A549 (cell line): ENCODE measurements around the gene NUAK2. TPM values are rescaled to one million over a fixed set of nuclear protein-coding genes. Genes with fewer than 3 reads are reported as not detected.

Experiments used
- ATAC-seq, 2 experiments: fragments of 200-7000 bp in 1 of 2; fragments of >200 bp in 1 of 2; cut with Nextera tagmentation in 1 of 2; cut with Tn5 transposase in 1 of 2; 3 replicates each; pipeline versions ENCODE4 v1.8.0 to v1.9.1; 2018 to 2020; ENCODE audit warnings: mild to moderate bottlenecking in 1 of 2, moderate library complexity in 1 of 2
- CTCF ChIA-PET: fragments of 300-600 bp; sonication (Branson Sonifier 250); formaldehyde crosslinking; extraction: SDS; loops from one replicate; lab custom pipeline; 2021; ENCODE audit warnings: antibody characterized with exemption, inconsistent platforms; lab: Yijun Ruan, JAX
- POLR2A ChIA-PET: fragments of 350-600 bp; formaldehyde crosslinking; extraction: SDS; loops from one replicate; lab custom pipeline; 2021; ENCODE audit warnings: antibody characterized with exemption, inconsistent platforms; lab: Yijun Ruan, JAX
- DNase-seq, 2 experiments: peaks; one replicate each; pipeline versions ENCODE4 v3.0.0 to v3.0.0-alpha.2; 2011 to 2016; ENCODE audit warnings: low read depth in 1 of 2, low spot score in 1 of 2
- FAIRE-seq: peaks from 2 replicates; lab custom pipeline; 2011; peaks lifted over from hg19 to GRCh38; lab: Jason Lieb, UNC
- H3K27ac ChIP-seq, 2 experiments: fragments of >200 bp; sonication (Bioruptor Twin); formaldehyde crosslinking; 3 replicates each; pipeline ENCODE4 v1.5.1; 2016 to 2017
- H3K4me1 ChIP-seq: fragments of >200 bp; sonication (Bioruptor Twin); formaldehyde crosslinking; 3 replicates; pipeline ENCODE4 v1.6.1; 2016
- H3K4me2 ChIP-seq: fragments of >200 bp; sonication (Bioruptor Twin); formaldehyde crosslinking; 3 replicates; pipeline ENCODE4 v1.6.1; 2016
- H3K4me3 ChIP-seq: fragments of >200 bp; sonication (Bioruptor Twin); formaldehyde crosslinking; 3 replicates; pipeline ENCODE4 v1.5.1; 2016
- H3K9me3 ChIP-seq: fragments of >200 bp; sonication (Bioruptor Twin); formaldehyde crosslinking; 3 replicates; pipeline ENCODE4 v1.6.1; 2016
- BCL3 ChIP-seq: fragments of >200 bp; sonication (Bioruptor Twin); formaldehyde crosslinking; IDR thresholded peaks from 3 replicates; pipeline ENCODE4 v1.6.1; 2016
- BHLHE40 ChIP-seq: IDR thresholded peaks from 2 replicates; pipeline ENCODE4 v1.6.1; 2012; ENCODE audit warnings: low read depth, low read length, inconsistent platforms
- CEBPB ChIP-seq, 2 experiments: fragments of >200 bp in 1 of 2; sonication (Bioruptor Twin) in 1 of 2; formaldehyde crosslinking in 1 of 2; IDR thresholded peaks; 2 replicates each; pipeline ENCODE4 v1.6.1; 2012 to 2016
- CHD2 ChIP-seq: fragments of 150-350 bp; IDR thresholded peaks from 2 replicates; pipeline ENCODE4 v1.6.1; 2014; ENCODE audit warnings: low read length; ENCODE audit not compliant: partially characterized antibody
- CHD4 ChIP-seq: fragments of 200-600 bp; sonication (generic); IDR thresholded peaks from 2 replicates; pipeline ENCODE4 v1.6.1; 2016; ENCODE audit warnings: antibody characterized with exemption, mild to moderate bottlenecking, borderline replicate concordance
- E2F6 ChIP-seq: IDR thresholded peaks from 2 replicates; pipeline ENCODE4 v1.6.1; 2012; ENCODE audit warnings: low read depth, borderline replicate concordance
- ELK1 ChIP-seq: fragments of 150-350 bp; IDR thresholded peaks from 2 replicates; pipeline ENCODE4 v1.6.1; 2014; ENCODE audit warnings: low read depth, mild to moderate bottlenecking, low read length
- FOSL2 ChIP-seq, 2 experiments: fragments of 450-650 bp in 1 of 2; fragments of >200 bp in 1 of 2; sonication (Bioruptor Twin) in 1 of 2; formaldehyde crosslinking; IDR thresholded peaks; 2 replicates each; pipeline versions ENCODE4 v1.5.0 to v1.6.1; 2016 to 2020; ENCODE audit warnings: mild to moderate bottlenecking in 1 of 2, moderate library complexity in 1 of 2
- HDAC2 ChIP-seq: fragments of 200-600 bp; sonication (generic); IDR thresholded peaks from 2 replicates; pipeline ENCODE4 v1.6.1; 2016
- HOXA7 ChIP-seq: fragments of 250-450 bp; sonication (Bioruptor Pico); IDR thresholded peaks from 2 replicates; pipeline ENCODE4 v1.5.0; 2020; ENCODE audit warnings: mild to moderate bottlenecking, moderate library complexity
- HOXB13 ChIP-seq: fragments of 250-450 bp; sonication (Bioruptor Pico); IDR thresholded peaks from 2 replicates; pipeline ENCODE4 v1.5.0; 2020; ENCODE audit warnings: low read depth, mild to moderate bottlenecking, moderate library complexity
- HOXB5 ChIP-seq: fragments of 250-450 bp; sonication (Bioruptor Pico); IDR thresholded peaks from 2 replicates; pipeline ENCODE4 v1.5.0; 2020; ENCODE audit warnings: mild to moderate bottlenecking, moderate library complexity
- MAFK ChIP-seq: fragments of 450-650 bp; IDR thresholded peaks from 2 replicates; pipeline ENCODE4 v1.6.1; 2014; ENCODE audit not compliant: partially characterized antibody
- MYC ChIP-seq: IDR thresholded peaks from 2 replicates; pipeline ENCODE4 v1.6.1; 2012; ENCODE audit warnings: mild to moderate bottlenecking, inconsistent platforms, low read length, improper control_type of control experiment, borderline replicate concordance
- NFE2L2 ChIP-seq: fragments of 150-350 bp; conservative IDR thresholded peaks from 2 replicates; pipeline ENCODE4 v1.6.1; 2014; ENCODE audit warnings: low read length
- NPAS2 ChIP-seq: fragments of 250-450 bp; sonication (Bioruptor Pico); IDR thresholded peaks from 2 replicates; pipeline ENCODE4 v1.8.0; 2022; ENCODE audit warnings: mild to moderate bottlenecking, moderate library complexity, borderline replicate concordance
- PBX3 ChIP-seq: IDR thresholded peaks from 2 replicates; pipeline ENCODE4 v1.6.1; 2012
- POLR2AphosphoS2 ChIP-seq: conservative IDR thresholded peaks from 2 replicates; pipeline ENCODE4 v1.6.1; 2012; ENCODE audit warnings: low read length, improper control_type of control experiment, inconsistent platforms
- RFX5 ChIP-seq: fragments of 450-650 bp; IDR thresholded peaks from 2 replicates; pipeline ENCODE4 v1.7.1; 2014; ENCODE audit warnings: antibody characterized with exemption, mild to moderate bottlenecking, moderate library complexity
- RNF2 ChIP-seq: fragments of 200-600 bp; sonication (generic); IDR thresholded peaks from 2 replicates; pipeline ENCODE4 v1.6.1; 2016; ENCODE audit warnings: low read depth, mild to moderate bottlenecking, antibody characterized with exemption, moderate library complexity, borderline replicate concordance
- SREBF2 ChIP-seq: fragments of 450-650 bp; IDR thresholded peaks from 2 replicates; pipeline ENCODE4 v1.6.1; 2014; ENCODE audit warnings: mild to moderate bottlenecking, moderate library complexity
- TP53 ChIP-seq: fragments of 250-450 bp; sonication (Bioruptor Pico); IDR thresholded peaks from 2 replicates; pipeline ENCODE4 v1.5.0; 2021; ENCODE audit warnings: mild to moderate bottlenecking, moderate library complexity
- ZC3H11A ChIP-seq: fragments of 450-650 bp; IDR thresholded peaks from 2 replicates; pipeline ENCODE4 v1.6.1; 2014; ENCODE audit warnings: antibody characterized with exemption, mild to moderate bottlenecking
- WGBS: methylation state at CpG from one replicate; pipeline ENCODE4 v1.1.6; 2017; ENCODE audit errors: missing lambda C conversion rate; 5-methylcytosine and 5-hydroxymethylcytosine counted together
- polyA plus RNA-seq, 4 experiments: library from polyadenylated mRNA; depleted of rRNA in 3 of 4; stranded (reverse); fragments of >200 nt; fragmentation: RNase III in 1 of 4; extraction: RNeasy Plus Mini Kit Qiagen cat#74134 plus additional on column Dnase treatment in 1 of 4; gene quantifications; 2 replicates in 3 of 4; 3 replicates in 1 of 4; pipeline ENCODE4 v1.2.3, GENCODE V29; 2011 to 2017

The NUAK2 gene
- polyA plus RNA-seq, 2 of the 4 experiments (the other 2 are of a cell fraction), result 29.7 to 37.8 TPM

- no peak for FAIRE-seq
- Histone ChIP-seq H3K4me3 (no peak overlapping the region), H3K9me3 (no peaks in the 10 kb centered on the region), H3K27ac (no peak overlapping the region), H3K4me2 (no peak overlapping the region), H3K4me1 (peaks cover 6% of the 10 kb centered on the region)
- TF ChIP-seq HDAC2, result no peak
- TF ChIP-seq CHD2, result no peak
- TF ChIP-seq BHLHE40, result no peak
- no peak for TF ChIP-seq RNF2
- DNase-seq, result no peak
- ChIA-PET POLR2A (no interaction called here), CTCF (interaction anchor here (1.4 to 89.2 kb wide), 5 partner anchors 5 to 195 kb away, joined by 8 to 3627 read pairs (median 315); partner anchors contain the start of genes KLHDC8A and NUAK2)
- 41% methylated on average over 2 of the region's 2 CpGs for WGBS
- no peak for ATAC-seq
These were observed 8.6 kb upstream of the NUAK2 start for GRCh38 chr1:205330150-205330549.

- WGBS, result 43% methylated on average over 4 of the region's 5 CpGs
- Histone ChIP-seq H3K27ac (peak overlapping the region in 1 of 2 experiments; percentile 55; a peak in 1 of 6 replicates), H3K4me2 (no peak overlapping the region), H3K4me1 (peaks cover 11% of the 10 kb centered on the region), H3K4me3 (no peak overlapping the region), H3K9me3 (no peaks in the 10 kb centered on the region)
- ATAC-seq, result no peak
- ChIA-PET CTCF (interaction anchor here (0.5 to 89.2 kb wide), 7 partner anchors 5 to 1510 kb away, joined by 3 to 3627 read pairs (median 26); partner anchors contain the start of genes KLHDC8A and NUAK2), POLR2A (no interaction called here)
- no peak for FAIRE-seq
- TF ChIP-seq NFE2L2 (no peak), CEBPB (IDR thresholded peaks at IDR 0.05) (no peak), HOXB13 (CRISPR knock-in tag) (no peak), E2F6 (no peak), HDAC2 (no peak), BHLHE40 (no peak), MAFK (no peak), NPAS2 (CRISPR knock-in tag) (no peak), MYC (no peak)
- no peak for DNase-seq
These were observed 8.2 kb upstream of the NUAK2 start for GRCh38 chr1:205329719-205330118.

- DNase-seq (no peak), ATAC-seq (no peak), FAIRE-seq (no peak)
- CTCF ChIA-PET, result interaction anchor here (5.7 to 89.2 kb wide), 4 partner anchors 4 to 197 kb away, joined by 26 to 3627 read pairs (median 1971); partner anchors contain the start of genes KLHDC8A and NUAK2
- Histone ChIP-seq H3K4me1 (peaks cover 17% of the 10 kb centered on the region), H3K27ac (peak overlapping the region in 1 of 2 experiments; percentile 55; a peak in 3 of 6 replicates), H3K9me3 (no peaks in the 10 kb centered on the region), H3K4me2 (no peak overlapping the region), H3K4me3 (no peak overlapping the region)
- TF ChIP-seq ZC3H11A (no peak), POLR2AphosphoS2 (no peak), NFE2L2 (no peak)
- 53% methylated on average over 4 of the region's 4 CpGs for WGBS
- POLR2A ChIA-PET, result no interaction called here
These were observed 6.9 kb upstream of the NUAK2 start for GRCh38 chr1:205328476-205328875.

GRCh38 chr1:205326812-205327466 is 5.4 kb upstream of the NUAK2 start:
- no peak overlapping the region for H3K4me3 ChIP-seq
- ATAC-seq (no peak), DNase-seq (no peak), FAIRE-seq (no peak)
- ChIA-PET POLR2A (no interaction called here), CTCF (interaction anchor here (0.7 to 89.2 kb wide), 11 partner anchors 2 to 197 kb away, joined by 3 to 3627 read pairs (median 11); partner anchors contain the start of genes KLHDC8A, NUAK2 and TMCC2)
- H3K9me3 ChIP-seq, result no peaks in the 10 kb centered on the region
- no peak overlapping the region for H3K4me2 ChIP-seq
- peak overlapping the region; percentile 13 to 99; a peak in 3 of 6 replicates for H3K27ac ChIP-seq
- H3K4me1 ChIP-seq, result peaks cover 20% of the 10 kb centered on the region
- 76% methylated on average over 11 of the region's 11 CpGs for WGBS
- TF ChIP-seq CHD4 (no peak), NFE2L2 (no peak), ZC3H11A (no peak), BCL3 (no peak), ELK1 (no peak), HOXB5 (CRISPR knock-in tag) (no peak), NPAS2 (CRISPR knock-in tag) (no peak), TP53 (CRISPR knock-in tag) (no peak), HOXA7 (no peak), RFX5 (no peak), SREBF2 (no peak), E2F6 (no peak), PBX3 (no peak), FOSL2 (IDR thresholded peaks at IDR 0.05) (no peak), FOSL2 (CRISPR knock-in tag; IDR thresholded peaks at IDR 0.05) (no peak)
